ENCODE data around the gene ZNF844.
A peak's percentile ranks its signal among the peaks of the same experiment; 100 is the strongest.
"Not testable (repeated sequence)": the region's sequence is repeated elsewhere in the genome, so short reads cannot be mapped to it uniquely, and the experiment has no call there.

The ZNF844 gene

GRCh38 chr19:12064590-12065538, at the start of gene ZNF844:
TSS of gene ZNF844 (plus strand) at chr19:12064731. CDS start at chr19:12064874, 143 bp downstream.
- peak; percentile 97 for DNase-seq (ENCODE audit: low spot score)

GRCh38 chr19:12015015-12015752, 49.3 kb upstream of the ZNF844 start:
- no peak for DNase-seq (ENCODE audit: low spot score)

GRCh38 chr19:12015753-12016116, 48.8 kb upstream of the ZNF844 start:
- DNase-seq (ENCODE audit: low spot score) = no peak

- no peak for DNase-seq (ENCODE audit: low spot score)
These were observed 30.3 kb upstream of the ZNF844 start for GRCh38 chr19:12034198-12034597.

GRCh38 chr19:12034620-12035019, 29.9 kb upstream of the ZNF844 start:
- DNase-seq (ENCODE audit: low spot score) = peak; percentile 21

GRCh38 chr19:12035220-12036172, 29.0 kb upstream of the ZNF844 start, which contains the start of gene ZNF433:
TSS of gene ZNF433 (minus strand) at chr19:12035679. CDS start at chr19:12035539, 140 bp downstream.
- DNase-seq (ENCODE audit: low spot score) = peak; percentile 99

- no peak for DNase-seq (ENCODE audit: low spot score)
These were observed 21.6 kb upstream of the ZNF844 start for GRCh38 chr19:12042893-12043292.

- DNase-seq (ENCODE audit: low spot score) = no peak
These were observed 20.6 kb upstream of the ZNF844 start for GRCh38 chr19:12043752-12044422.

- DNase-seq (ENCODE audit: low spot score) = no peak
These were observed 16.7 kb upstream of the ZNF844 start for GRCh38 chr19:12047868-12048267.

- peak; percentile 16 for DNase-seq (ENCODE audit: low spot score)
These were observed 12.4 kb upstream of the ZNF844 start for GRCh38 chr19:12052091-12052496.

- DNase-seq (ENCODE audit: low spot score) = peak; percentile 94
These were observed 11.9 kb upstream of the ZNF844 start, which contains the start of gene ZNF878 for GRCh38 chr19:12052497-12053169. TSS of gene ZNF878 (minus strand) at chr19:12052961. CDS start at chr19:12052801, 160 bp downstream.

- DNase-seq (ENCODE audit: low spot score) = no peak
These were observed 8.7 kb upstream of the ZNF844 start for GRCh38 chr19:12055784-12056183.

GRCh38 chr19:12075538-12076139, 11.1 kb downstream of the ZNF844 start:
- no peak for DNase-seq (ENCODE audit: low spot score)

- not testable (repeated sequence) for DNase-seq (ENCODE audit: low spot score)
These were observed 11.8 kb downstream of the ZNF844 start for GRCh38 chr19:12076331-12076730.

- no peak for DNase-seq (ENCODE audit: low spot score)
These were observed 12.8 kb downstream of the ZNF844 start for GRCh38 chr19:12077375-12077774.

GRCh38 chr19:12083336-12083735, 18.8 kb downstream of the ZNF844 start:
- not testable (repeated sequence) for DNase-seq (ENCODE audit: low spot score)

- no peak for DNase-seq (ENCODE audit: low spot score)
These were observed 20.7 kb downstream of the ZNF844 start for GRCh38 chr19:12085074-12085818.

- DNase-seq (ENCODE audit: low spot score) = peak; percentile 81
These were observed 26.3 kb downstream of the ZNF844 start for GRCh38 chr19:12090807-12091206.
